H9 (cell line): ENCODE measurements around the gene MTURN. TPM values are rescaled to one million over a fixed set of nuclear protein-coding genes. Genes with fewer than 3 reads are reported as not detected.

Source experiments
- DNase-seq: peaks from one replicate; pipeline ENCODE4 v3.0.0-alpha.2; 2017
- H2AFZ ChIP-seq: one replicate; pipeline ENCODE4 v1.6.1; 2013; ENCODE audit warnings: mild to moderate bottlenecking, low read length, control low read depth, moderate library complexity
- H2AK5ac ChIP-seq: 2 replicates; pipeline ENCODE4 v1.6.1; 2013; ENCODE audit warnings: low read length, control low read depth, mixed read lengths; ENCODE audit not compliant: insufficient read length
- H2BK120ac ChIP-seq: one replicate; pipeline ENCODE4 v1.6.1; 2013; ENCODE audit warnings: low read depth, mild to moderate bottlenecking, low read length, control low read depth, inconsistent platforms; ENCODE audit not compliant: poor library complexity, severe bottlenecking
- H2BK12ac ChIP-seq: 2 replicates; pipeline ENCODE4 v1.6.1; 2013; ENCODE audit warnings: low read length, control low read depth, mixed read lengths, low read depth; ENCODE audit not compliant: insufficient read length
- H2BK15ac ChIP-seq: 2 replicates; pipeline ENCODE4 v1.6.1; 2013; ENCODE audit warnings: low read depth, low read length, control low read depth
- H2BK20ac ChIP-seq: one replicate; pipeline ENCODE4 v1.6.1; 2013; ENCODE audit warnings: low read depth, mild to moderate bottlenecking, low read length, control low read depth, inconsistent platforms; ENCODE audit not compliant: poor library complexity, severe bottlenecking
- H2BK5ac ChIP-seq: 2 replicates; pipeline ENCODE4 v1.6.1; 2013; ENCODE audit warnings: low read length, control low read depth, mixed read lengths; ENCODE audit not compliant: insufficient read length
- H3K14ac ChIP-seq: 2 replicates; pipeline ENCODE4 v1.6.1; 2013; ENCODE audit warnings: low read length, control low read depth; ENCODE audit not compliant: insufficient read depth
- H3K18ac ChIP-seq: 2 replicates; pipeline ENCODE4 v1.6.1; 2013; ENCODE audit warnings: low read depth, mild to moderate bottlenecking, mixed read lengths, low read length, control low read depth; ENCODE audit not compliant: insufficient read length
- H3K23ac ChIP-seq: 2 replicates; pipeline ENCODE4 v1.6.1; 2013; ENCODE audit warnings: low read length, control low read depth, mixed read lengths, low read depth; ENCODE audit not compliant: insufficient read length
- H3K23me2 ChIP-seq: 2 replicates; pipeline ENCODE4 v1.6.1; 2013; ENCODE audit warnings: low read depth, mild to moderate bottlenecking, mixed read lengths, low read length, control low read depth; ENCODE audit not compliant: insufficient read length, poor library complexity, severe bottlenecking
- H3K27ac ChIP-seq: 2 replicates; pipeline ENCODE4 v1.5.1; 2013; ENCODE audit warnings: low read length, control low read depth, mixed read lengths, low read depth; ENCODE audit not compliant: insufficient read length
- H3K27me3 ChIP-seq: 2 replicates; pipeline ENCODE4 v1.6.1; 2013; ENCODE audit warnings: low read length, control low read depth, inconsistent platforms; ENCODE audit not compliant: insufficient read depth
- H3K4ac ChIP-seq: 2 replicates; pipeline ENCODE4 v1.6.1; 2013; ENCODE audit warnings: low read depth, mild to moderate bottlenecking, control low read depth, inconsistent platforms, low read length, moderate library complexity
- H3K4me1 ChIP-seq: 2 replicates; pipeline ENCODE4 v1.6.1; 2013; ENCODE audit warnings: low read length, control low read depth, inconsistent platforms; ENCODE audit not compliant: insufficient read depth
- H3K4me2 ChIP-seq: 2 replicates; pipeline ENCODE4 v1.6.1; 2013; ENCODE audit warnings: low read length, control low read depth, mixed read lengths; ENCODE audit not compliant: insufficient read length, insufficient read depth
- H3K56ac ChIP-seq: 2 replicates; pipeline ENCODE4 v1.6.1; 2013; ENCODE audit warnings: low read depth, mild to moderate bottlenecking, mixed read lengths, low read length, control low read depth; ENCODE audit not compliant: insufficient read length
- H3K79me1 ChIP-seq: 2 replicates; pipeline ENCODE4 v1.6.1; 2013; ENCODE audit warnings: low read depth, mild to moderate bottlenecking, moderate library complexity, low read length, control low read depth, inconsistent platforms; ENCODE audit not compliant: insufficient read depth, poor library complexity, severe bottlenecking
- H3K79me2 ChIP-seq: 2 replicates; pipeline ENCODE4 v1.6.1; 2013; ENCODE audit warnings: low read length, control low read depth, inconsistent platforms; ENCODE audit not compliant: insufficient read depth
- H3K9ac ChIP-seq: 2 replicates; pipeline ENCODE4 v1.6.1; 2013; ENCODE audit warnings: low read length, control low read depth, mixed read lengths; ENCODE audit not compliant: insufficient read length; ENCODE audit errors: extremely low read depth
- H3K9me3 ChIP-seq: one replicate; pipeline ENCODE4 v1.6.1; 2013; ENCODE audit warnings: low read depth, low read length, inconsistent platforms; ENCODE audit not compliant: control insufficient read depth
- H3T11ph ChIP-seq: one replicate; pipeline ENCODE4 v1.6.1; 2013; ENCODE audit warnings: mild to moderate bottlenecking, low read length, control low read depth, inconsistent platforms
- H4K20me1 ChIP-seq: one replicate; pipeline ENCODE4 v1.6.1; 2013; ENCODE audit not compliant: control insufficient read depth, insufficient read length, insufficient read depth
- H4K5ac ChIP-seq: 2 replicates; pipeline ENCODE4 v1.6.1; 2013; ENCODE audit warnings: low read depth, mild to moderate bottlenecking, mixed read lengths, low read length, control low read depth; ENCODE audit not compliant: insufficient read length
- H4K8ac ChIP-seq: replicated peaks from 2 replicates; pipeline ENCODE4 v1.6.1; 2013; ENCODE audit warnings: low read length, control low read depth, mixed read lengths, low read depth; ENCODE audit not compliant: insufficient read length
- H4K91ac ChIP-seq: 2 replicates; pipeline ENCODE4 v1.6.1; 2013; ENCODE audit warnings: low read depth, mild to moderate bottlenecking, moderate library complexity, mixed read lengths, low read length, control low read depth; ENCODE audit not compliant: insufficient read length
- H3K27ac Mint-ChIP-seq, 3 experiments: 2 replicates in 2 of 3; 3 replicates in 1 of 3; pipeline ENCODE4 v1.8.0; 2020 to 2021; ENCODE audit warnings: mixed read lengths in 3 of 3, mild to moderate bottlenecking in 1 of 3, moderate library complexity in 1 of 3
- H3K27me3 Mint-ChIP-seq: 2 replicates; pipeline ENCODE4 v1.8.0; 2021; ENCODE audit warnings: low read depth, mild to moderate bottlenecking, moderate library complexity, mixed read lengths
- H3K36me3 Mint-ChIP-seq, 3 experiments: 2 replicates in 2 of 3; 3 replicates in 1 of 3; pipeline ENCODE4 v1.8.0; 2020 to 2021; ENCODE audit warnings: low read depth in 3 of 3, mixed read lengths in 3 of 3; ENCODE audit not compliant: insufficient read depth in 1 of 3
- H3K4me1 Mint-ChIP-seq, 2 experiments: 2 replicates each; pipeline ENCODE4 v1.8.0; 2020; ENCODE audit warnings: mixed read lengths in 2 of 2
- H3K4me3 Mint-ChIP-seq, 2 experiments: 2 replicates in 1 of 2; 3 replicates in 1 of 2; pipeline ENCODE4 v1.8.0; 2020 to 2021; ENCODE audit warnings: mild to moderate bottlenecking in 2 of 2, mixed read lengths in 2 of 2, moderate library complexity in 1 of 2
- H3K9me3 Mint-ChIP-seq, 2 experiments: 2 replicates in 1 of 2; 3 replicates in 1 of 2; pipeline ENCODE4 v1.8.0; 2020; ENCODE audit warnings: mild to moderate bottlenecking in 2 of 2, mixed read lengths in 2 of 2, moderate library complexity in 1 of 2
- CTCF ChIP-seq: fragments of 200-600 bp; sonication (generic); conservative IDR thresholded peaks from 3 replicates; pipeline ENCODE4 v1.8.0; 2021; ENCODE audit warnings: antibody characterized with exemption, mild to moderate bottlenecking
- WGBS: extraction: QIAGEN DNeasy Blood & Tissue Kit; methylation state at CpG from one replicate; pipeline ENCODE4 v1.1.7; 2013; ENCODE audit warnings: missing lambda C conversion rate, low lambda C conversion rate, mixed read lengths; ENCODE audit not compliant: insufficient read length; ENCODE audit errors: extremely low coverage; 5-methylcytosine and 5-hydroxymethylcytosine counted together
- total RNA-seq: library from RNA; stranded (reverse); gene quantifications from 2 replicates; pipeline ENCODE4 v1.2.1, GENCODE V29; 2021

Gene MTURN
- total RNA-seq, 1 experiment from 2014 or later, result 3.4 TPM

- H2BK5ac ChIP-seq, result no peak overlapping the region
- H4K91ac ChIP-seq, result no peak overlapping the region
- no peak overlapping the region for H2BK15ac ChIP-seq
- no peak overlapping the region for H4K8ac ChIP-seq
- Mint-ChIP-seq H3K4me1 (no peaks in the 10 kb centered on the region), H3K27ac (no peak overlapping the region; a peak in 2 of 7 replicates), H3K27me3 (no peaks in the 10 kb centered on the region; the same call in 1 of the 2 replicates), H3K36me3 (peaks cover 6 to 13% (median 8%) of the 10 kb centered on the region in 3 experiments), H3K4me3 (no peak overlapping the region), H3K9me3 (peaks cover 8 to 13% of the 10 kb centered on the region in 2 experiments)
- no peak overlapping the region for H2BK20ac ChIP-seq
- no peak for TF ChIP-seq CTCF
- H3K27me3 ChIP-seq, result no peaks in the 10 kb centered on the region
- no peak overlapping the region for H3K56ac ChIP-seq
- no peaks in the 10 kb centered on the region for H3K9me3 ChIP-seq
- H3K79me1 ChIP-seq, result no peaks in the 10 kb centered on the region
- H3K4ac ChIP-seq, result no peak overlapping the region
- no peak overlapping the region for H3K9ac ChIP-seq
- H3K23me2 ChIP-seq, result no peaks in the 10 kb centered on the region
- H2BK12ac ChIP-seq, result no peak overlapping the region
- no CpG with 5 or more reads among the region's 4 CpGs for WGBS
- H2AFZ ChIP-seq, result no peak overlapping the region
- no peak overlapping the region for H3K27ac ChIP-seq
- H2BK120ac ChIP-seq, result no peak overlapping the region
- no peak overlapping the region for H4K5ac ChIP-seq
- no peak overlapping the region for H2AK5ac ChIP-seq
- no peak overlapping the region for H3K18ac ChIP-seq
- no peaks in the 10 kb centered on the region for H3K79me2 ChIP-seq
- no peak overlapping the region for H3K14ac ChIP-seq
- H4K20me1 ChIP-seq, result no peaks in the 10 kb centered on the region
- no peaks in the 10 kb centered on the region for H3K4me1 ChIP-seq
- no peak overlapping the region for H3T11ph ChIP-seq
- H3K23ac ChIP-seq, result no peak overlapping the region
- H3K4me2 ChIP-seq, result no peak overlapping the region
- no peak for DNase-seq
Observed at GRCh38 chr7:30117896-30118295, 16.9 kb upstream of the MTURN start.
